Lower leg skin (tissue), 4 donors: ENCODE results near the gene FMR1. TPM values are rescaled to one million over a fixed set of nuclear protein-coding genes. Genes with fewer than 3 reads are reported as not detected.

ENCODE experiments used
- DNase-seq, 2 donors: peaks; one replicate each; pipeline ENCODE4 v3.0.0-alpha.2; 2019; ENCODE audit warnings: low spot score in 2 of 2
- H3K4me3 ChIP-seq: fragments of 200-600 bp; sonication (generic); 2 replicates; pipeline ENCODE4 v1.5.1; 2017; ENCODE audit warnings: mild to moderate bottlenecking, low read depth; ENCODE audit not compliant: poor library complexity, severe bottlenecking
- POLR2A ChIP-seq, 2 donors: fragments of 450-650 bp; IDR thresholded peaks; one replicate each; pipeline ENCODE4 v1.6.1; 2016 to 2017; ENCODE audit warnings: antibody characterized with exemption in 2 of 2, mild to moderate bottlenecking in 1 of 2, moderate library complexity in 1 of 2
- WGBS, 2 donors: methylation state at CpG; one replicate each; pipeline ENCODE4 v1.1.5; 2018; 5-methylcytosine and 5-hydroxymethylcytosine counted together
- intact Hi-C: fragments of 100-400 bp; cut with DNase I; formaldehyde crosslinking; loops from one replicate; pipeline ENCODE4 v1.15.0; 2023; ENCODE audit warnings: low total_unique reads
- total RNA-seq, 4 donors: library from RNA; depleted of rRNA; stranded (reverse); fragments of >200 nt; gene quantifications; one replicate each; pipeline ENCODE4 v1.1.0, GENCODE V29; 2016
- TF ChIP-seq, protein P1 (sequence below), 3 donors: fragments of 450-650 bp; IDR thresholded peaks; one replicate each; pipeline ENCODE4 v1.5.1; 2016; ENCODE audit warnings: antibody characterized with exemption in 3 of 3, mild to moderate bottlenecking in 3 of 3, moderate library complexity in 2 of 3

The FMR1 gene
- total RNA-seq, 4 donors from 2014 or later, result 20.9 to 37.0 (median 26.3) TPM

DNA sequence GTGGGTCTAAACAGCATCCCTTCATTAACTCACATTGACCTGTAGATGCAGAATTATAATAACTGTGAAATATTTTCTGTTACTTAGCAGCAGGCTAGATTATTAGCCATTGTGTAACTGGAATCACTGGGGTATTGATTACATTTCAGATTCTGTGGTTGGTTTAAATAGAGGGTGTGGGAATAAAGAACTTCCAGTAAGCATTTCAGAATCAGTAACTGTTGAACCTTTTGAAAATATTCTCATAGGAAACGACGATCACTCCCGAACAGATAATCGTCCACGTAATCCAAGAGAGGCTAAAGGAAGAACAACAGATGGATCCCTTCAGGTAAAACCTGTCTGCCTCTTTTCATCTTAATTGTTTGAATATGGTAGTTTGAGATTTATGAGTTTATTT is 33.6 kb downstream of the FMR1 start:
- no peak overlapping the region for H3K4me3 ChIP-seq
- TF ChIP-seq POLR2A (IDR thresholded peaks at IDR 0.05), result no peak
- TF ChIP-seq, protein P1, sequence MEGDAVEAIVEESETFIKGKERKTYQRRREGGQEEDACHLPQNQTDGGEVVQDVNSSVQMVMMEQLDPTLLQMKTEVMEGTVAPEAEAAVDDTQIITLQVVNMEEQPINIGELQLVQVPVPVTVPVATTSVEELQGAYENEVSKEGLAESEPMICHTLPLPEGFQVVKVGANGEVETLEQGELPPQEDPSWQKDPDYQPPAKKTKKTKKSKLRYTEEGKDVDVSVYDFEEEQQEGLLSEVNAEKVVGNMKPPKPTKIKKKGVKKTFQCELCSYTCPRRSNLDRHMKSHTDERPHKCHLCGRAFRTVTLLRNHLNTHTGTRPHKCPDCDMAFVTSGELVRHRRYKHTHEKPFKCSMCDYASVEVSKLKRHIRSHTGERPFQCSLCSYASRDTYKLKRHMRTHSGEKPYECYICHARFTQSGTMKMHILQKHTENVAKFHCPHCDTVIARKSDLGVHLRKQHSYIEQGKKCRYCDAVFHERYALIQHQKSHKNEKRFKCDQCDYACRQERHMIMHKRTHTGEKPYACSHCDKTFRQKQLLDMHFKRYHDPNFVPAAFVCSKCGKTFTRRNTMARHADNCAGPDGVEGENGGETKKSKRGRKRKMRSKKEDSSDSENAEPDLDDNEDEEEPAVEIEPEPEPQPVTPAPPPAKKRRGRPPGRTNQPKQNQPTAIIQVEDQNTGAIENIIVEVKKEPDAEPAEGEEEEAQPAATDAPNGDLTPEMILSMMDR (IDR thresholded peaks at IDR 0.05), result no peak
- WGBS, 2 donors, result 90 to 96% methylated on average over 5 of the region's 5 CpGs
- no peak for DNase-seq
- intact Hi-C loops, result no loop called here

DNA sequence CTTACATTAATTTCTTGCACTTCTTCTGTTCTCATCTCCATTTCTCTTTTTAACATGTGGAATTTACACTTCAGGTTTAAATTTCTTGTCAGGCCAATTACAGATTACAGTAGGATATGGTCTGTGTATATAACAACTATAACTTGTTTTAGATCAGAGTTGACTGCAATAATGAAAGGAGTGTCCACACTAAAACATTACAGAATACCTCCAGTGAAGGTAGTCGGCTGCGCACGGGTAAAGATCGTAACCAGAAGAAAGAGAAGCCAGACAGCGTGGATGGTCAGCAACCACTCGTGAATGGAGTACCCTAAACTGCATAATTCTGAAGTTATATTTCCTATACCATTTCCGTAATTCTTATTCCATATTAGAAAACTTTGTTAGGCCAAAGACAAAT is 36.8 kb downstream of the FMR1 start:
- intact Hi-C loops, result no loop called here
- no peak for DNase-seq
- TF ChIP-seq, protein P1 (IDR thresholded peaks at IDR 0.05), result no peak
- TF ChIP-seq POLR2A (IDR thresholded peaks at IDR 0.05), result no peak
- WGBS, 2 donors, result 90 to 100% methylated on average over 7 of the region's 7 CpGs
- no peak overlapping the region for H3K4me3 ChIP-seq

DNA sequence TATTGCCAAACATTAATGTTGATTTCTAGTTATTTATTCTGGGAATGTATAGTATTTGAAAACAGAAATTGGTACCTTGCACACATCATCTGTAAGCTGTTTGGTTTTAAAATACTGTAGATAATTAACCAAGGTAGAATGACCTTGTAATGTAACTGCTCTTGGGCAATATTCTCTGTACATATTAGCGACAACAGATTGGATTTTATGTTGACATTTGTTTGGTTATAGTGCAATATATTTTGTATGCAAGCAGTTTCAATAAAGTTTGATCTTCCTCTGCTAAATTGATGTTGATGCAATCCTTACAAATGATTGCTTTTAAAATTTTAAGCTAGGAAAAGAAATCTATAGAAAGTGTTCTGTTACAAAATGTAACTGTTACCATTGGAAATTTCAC is 38.6 kb downstream of the FMR1 start:
- DNase-seq, result no peak
- no peak overlapping the region for H3K4me3 ChIP-seq
- TF ChIP-seq, protein P1 (IDR thresholded peaks at IDR 0.05), result no peak
- TF ChIP-seq POLR2A (IDR thresholded peaks at IDR 0.05), result no peak
- intact Hi-C loops, result no loop called here
- 80 to 96% methylated on average over 1 of the region's 1 CpG for WGBS, 2 donors

DNA sequence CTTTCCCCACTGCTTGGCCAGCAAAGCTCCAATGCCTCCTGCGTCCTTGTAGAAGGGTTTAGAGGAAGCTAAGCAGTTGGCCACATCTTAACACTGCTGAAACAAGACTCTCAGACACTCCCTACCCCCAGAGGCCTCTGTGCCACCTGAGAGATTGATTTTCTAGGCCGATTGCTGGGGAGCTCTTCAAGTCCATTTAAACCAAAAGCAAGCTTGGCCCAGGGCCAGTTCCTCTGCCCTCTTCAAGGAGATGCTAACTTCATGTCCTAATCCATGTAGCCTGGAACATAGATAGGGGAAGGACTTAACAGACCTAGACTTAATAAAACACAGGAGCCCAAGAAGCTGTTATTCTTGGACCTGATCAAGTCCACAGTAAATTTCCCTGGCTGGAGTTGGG is 42.3 kb downstream of the FMR1 start:
- TF ChIP-seq, protein P1 (IDR thresholded peaks at IDR 0.05), result no peak
- no peak for TF ChIP-seq POLR2A (IDR thresholded peaks at IDR 0.05)
- no peak for DNase-seq
- no peak overlapping the region for H3K4me3 ChIP-seq
- 52 to 72% methylated on average over 2 of the region's 2 CpGs for WGBS, 2 donors
- intact Hi-C loops, result no loop called here

DNA sequence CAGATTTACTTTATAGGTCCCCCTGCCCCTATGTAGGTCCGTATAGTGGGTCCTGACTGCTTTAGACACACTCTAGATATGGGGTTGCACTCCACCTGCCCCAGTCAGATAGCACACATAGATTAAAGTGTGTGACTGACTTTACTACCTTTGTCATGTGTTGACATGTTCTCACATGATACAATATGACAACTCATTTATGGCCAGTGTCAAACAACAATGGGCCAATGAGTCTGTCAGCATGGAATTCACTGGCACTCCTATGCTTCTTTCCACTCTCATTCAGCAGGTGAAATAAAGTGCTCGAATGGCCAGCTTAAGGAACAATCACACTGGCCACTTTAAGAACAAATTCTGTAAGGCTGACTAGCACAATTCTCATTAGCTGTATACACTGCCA is 45.6 kb downstream of the FMR1 start:
- WGBS, 2 donors, result 56 to 86% methylated on average over 2 of the region's 2 CpGs

DNA sequence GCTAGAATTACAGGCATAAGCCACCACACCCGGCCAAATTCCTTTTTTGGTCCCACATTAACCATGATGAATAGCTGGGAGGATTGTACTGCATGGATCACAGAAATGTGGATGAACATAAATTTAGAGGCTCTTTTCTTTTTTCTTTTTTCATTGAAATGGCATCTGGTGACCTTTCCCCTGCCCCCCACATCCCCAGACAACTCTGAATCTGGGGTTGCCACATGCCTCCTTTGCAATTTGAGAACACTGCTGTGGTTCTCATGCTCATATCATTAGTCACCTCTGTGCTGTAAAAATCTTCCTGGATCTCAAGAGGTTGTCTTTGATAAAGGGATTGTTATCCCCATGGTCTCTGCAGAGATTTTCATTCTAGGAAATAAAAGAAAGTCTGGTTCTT is 46.6 kb downstream of the FMR1 start:
- no peak overlapping the region for H3K4me3 ChIP-seq
- intact Hi-C loops, result no loop called here
- WGBS, 2 donors, result 71 to 73% methylated on average over 1 of the region's 1 CpG
- TF ChIP-seq POLR2A (IDR thresholded peaks at IDR 0.05), result no peak
- TF ChIP-seq, protein P1 (IDR thresholded peaks at IDR 0.05), result no peak
- no peak for DNase-seq

More for the DNA sequence above, 45.6 kb downstream of the FMR1 start:
- H3K4me3 ChIP-seq, result no peak overlapping the region
- TF ChIP-seq POLR2A (IDR thresholded peaks at IDR 0.05), result no peak
- TF ChIP-seq, protein P1 (IDR thresholded peaks at IDR 0.05), result no peak
- no peak for DNase-seq
- intact Hi-C loops, result no loop called here
